ENCODE data around the gene PTOV1.
A peak's percentile ranks its signal among the peaks of the same experiment; 100 is the strongest.

PTOV1 gene

GRCh38 chr19:49859682-49860335, 8.8 kb downstream of the PTOV1 start:
- no peak for DNase-seq (ENCODE audit: low read depth)

- DNase-seq (ENCODE audit: low read depth): no peak
Observed at GRCh38 chr19:49860336-49861102, 9.6 kb downstream of the PTOV1 start.

GRCh38 chr19:49861107-49861506, 10.1 kb downstream of the PTOV1 start:
- DNase-seq (ENCODE audit: low read depth): no peak

GRCh38 chr19:49861541-49862378, 10.8 kb downstream of the PTOV1 start:
- DNase-seq (ENCODE audit: low read depth): no peak

- DNase-seq (ENCODE audit: low read depth): no peak
Observed at GRCh38 chr19:49862391-49863253, 11.7 kb downstream of the PTOV1 start.

- DNase-seq (ENCODE audit: low read depth): no peak
Observed at GRCh38 chr19:49863254-49863934, 12.4 kb downstream of the PTOV1 start.

- no peak for DNase-seq (ENCODE audit: low read depth)
Observed at GRCh38 chr19:49863935-49864320, 13.0 kb downstream of the PTOV1 start.

GRCh38 chr19:49864890-49865289, 13.9 kb downstream of the PTOV1 start:
- no peak for DNase-seq (ENCODE audit: low read depth)

- DNase-seq (ENCODE audit: low read depth): peak; percentile 82
Observed at GRCh38 chr19:49866933-49867782, 16.2 kb downstream of the PTOV1 start, which contains the start of gene PNKP. PNKP (minus strand) TSS chr19:49867576; CDS start chr19:49867204, 372 bp downstream.

GRCh38 chr19:49869009-49869483, 18.1 kb downstream of the PTOV1 start:
- DNase-seq (ENCODE audit: low read depth): no peak

- peak; percentile 82 for DNase-seq (ENCODE audit: low read depth)
Observed at GRCh38 chr19:49869484-49870308, 18.7 kb downstream of the PTOV1 start.

GRCh38 chr19:49870309-49870901, 19.4 kb downstream of the PTOV1 start:
- DNase-seq (ENCODE audit: low read depth): no peak

- no peak for DNase-seq (ENCODE audit: low read depth)
Observed at GRCh38 chr19:49871349-49871985, 20.5 kb downstream of the PTOV1 start.

GRCh38 chr19:49872245-49873128, 21.5 kb downstream of the PTOV1 start:
- no peak for DNase-seq (ENCODE audit: low read depth)

GRCh38 chr19:49873129-49873521, 22.2 kb downstream of the PTOV1 start:
- DNase-seq (ENCODE audit: low read depth): no peak

GRCh38 chr19:49873834-49874233, 22.9 kb downstream of the PTOV1 start:
- DNase-seq (ENCODE audit: low read depth): no peak

GRCh38 chr19:49874503-49875157, 23.7 kb downstream of the PTOV1 start:
- no peak for DNase-seq (ENCODE audit: low read depth)

Measured in stimulated activated CD8-positive, alpha-beta memory T cell treated with anti-CD3 and anti-CD28 coated beads, Interleukin-4, amount 100 ng/mL, for 24 hours (primary cell).